ENCODE measurements around the gene AJUBA.
A peak's percentile ranks its signal among the peaks of the same experiment; 100 is the strongest.

The AJUBA gene

DNA sequence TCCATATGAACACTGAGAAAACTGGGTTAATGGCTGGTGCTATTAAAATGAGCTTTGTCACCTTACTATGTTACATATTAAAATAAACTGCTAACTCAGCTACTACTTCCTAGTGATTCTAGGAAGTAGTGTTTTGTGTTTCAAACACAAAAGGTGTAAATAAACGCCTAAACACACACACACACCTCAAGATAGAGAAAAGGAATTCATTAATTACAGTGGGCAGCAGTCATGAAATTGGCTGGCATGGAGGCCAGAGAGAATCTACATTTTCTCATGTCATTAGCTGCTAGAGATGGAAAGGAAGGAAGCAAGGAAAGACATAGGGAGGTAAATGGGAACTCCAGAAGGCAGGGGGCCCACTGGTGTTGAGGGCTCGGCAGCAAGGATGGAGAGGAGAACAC lies 52.4 kb downstream of the AJUBA start:
- no peak for TF ChIP-seq CTCF (conservative IDR thresholded peaks at IDR 0.05; ENCODE audit: low read depth)
- peak overlapping the region; percentile 82 for H3K27ac ChIP-seq
- POLR2A ChIA-PET (ENCODE audit: low non-redundant PET): interaction anchor here (0.6 to 1.6 kb wide), 4 partner anchors 9 to 298 kb away, joined by 3 to 10 read pairs (median 4); partner anchors contain the start of gene HAUS4
- CTCF ChIA-PET: interaction anchor here (0.8 to 1.4 kb wide), 7 partner anchors 12 to 139 kb away, joined by 3 to 6 read pairs (median 4); no protein-coding TSS in a partner anchor
- no peak for DNase-seq (ENCODE audit: low spot score)

GRCh38 chr14:22929104-22929960 lies 53.0 kb downstream of the AJUBA start, which contains the start of gene PRMT5:
Gene PRMT5, minus strand, starts transcription at chr14:22929376. Its CDS starts 15 bp downstream, at chr14:22929361.
- POLR2A ChIA-PET (ENCODE audit: low non-redundant PET): interaction anchor here (0.6 to 1.6 kb wide), 3 partner anchors 9 to 299 kb away, joined by 4 to 10 read pairs (median 5); partner anchors contain the start of gene HAUS4

DNA sequence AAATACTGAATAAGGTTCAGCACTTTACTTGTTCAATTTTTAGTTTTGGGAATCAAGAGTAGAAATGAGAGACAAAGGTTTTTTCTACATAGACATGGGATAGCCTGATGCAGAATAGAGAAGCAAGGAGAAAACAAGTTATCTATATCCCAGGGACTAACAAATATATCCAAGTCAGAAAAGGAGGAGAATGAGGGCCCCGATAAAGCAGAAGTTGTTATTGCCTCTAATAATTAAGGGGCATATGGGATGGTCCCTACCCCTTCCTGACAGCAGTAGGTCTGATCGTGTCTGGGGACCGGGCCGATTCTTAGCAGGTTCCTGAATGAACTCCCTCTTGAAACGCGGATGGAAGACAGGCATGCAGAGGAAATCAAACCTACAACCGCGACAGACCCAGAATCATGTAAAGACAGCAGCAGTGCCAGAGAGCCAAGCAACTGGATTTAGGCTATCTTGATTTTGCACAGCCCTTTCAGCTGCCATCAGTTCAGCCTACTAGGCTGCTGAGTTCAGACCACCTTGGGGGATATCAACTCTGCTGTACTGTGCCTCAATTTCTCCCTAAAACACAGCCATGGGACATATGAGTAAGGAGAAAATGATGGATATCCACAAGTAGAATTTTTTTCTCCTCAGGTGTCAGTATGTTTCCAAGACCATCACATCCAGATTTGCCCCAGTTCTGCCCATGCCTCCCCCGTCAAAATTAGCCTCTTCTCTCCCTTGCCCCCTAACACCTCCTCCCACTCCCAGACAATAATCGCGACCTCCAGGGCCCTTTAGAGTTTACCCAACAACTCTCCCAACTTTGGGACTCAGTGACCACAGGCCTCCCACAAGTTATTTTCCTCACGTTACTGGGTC lies 53.9 kb downstream of the AJUBA start:
- no peak for TF ChIP-seq CTCF (conservative IDR thresholded peaks at IDR 0.05; ENCODE audit: low read depth)
- H3K27ac ChIP-seq: peak overlapping the region; percentile 82
- CTCF ChIA-PET: interaction anchor here (0.7 to 1.4 kb wide), 3 partner anchors 16 to 148 kb away, joined by 5 to 6 read pairs (median 5); no protein-coding TSS in a partner anchor
- no peak for DNase-seq (ENCODE audit: low spot score)
- POLR2A ChIA-PET (ENCODE audit: low non-redundant PET): interaction anchor here (0.6 kb wide), 1 partner anchor 16 kb away, joined by 7 read pairs; no protein-coding TSS in a partner anchor

More at GRCh38 chr14:22929104-22929960, 53.0 kb downstream of the AJUBA start, which contains the start of gene PRMT5:
- peak; percentile 98 for DNase-seq (ENCODE audit: low spot score)
- H3K27ac ChIP-seq: peak within 1 kb of the TSS; percentile 82
- CTCF ChIA-PET: interaction anchor here (0.8 to 1.4 kb wide), 7 partner anchors 11 to 140 kb away, joined by 3 to 6 read pairs (median 4); no protein-coding TSS in a partner anchor
- no peak for TF ChIP-seq CTCF (conservative IDR thresholded peaks at IDR 0.05; ENCODE audit: low read depth)

- H3K27ac ChIP-seq: peak overlapping the region; percentile 55; the same call in 1 of the 2 replicates
- CTCF ChIA-PET: interaction anchor here (0.6 to 1.1 kb wide), 2 partner anchors 104 to 369 kb away, joined by 3 to 4 read pairs; no protein-coding TSS in a partner anchor
- POLR2A ChIA-PET (ENCODE audit: low non-redundant PET): no interaction called here
- peak; percentile 82 for DNase-seq (ENCODE audit: low spot score)
- TF ChIP-seq CTCF (conservative IDR thresholded peaks at IDR 0.05; ENCODE audit: low read depth): no peak
Observed at GRCh38 chr14:22926316-22926715, 56.0 kb downstream of the AJUBA start.

- ChIA-PET POLR2A (ENCODE audit: low non-redundant PET) (no interaction called here), CTCF (interaction anchor here (1.1 kb wide), 1 partner anchor 369 kb away, joined by 4 read pairs; no protein-coding TSS in a partner anchor)
- H3K27ac ChIP-seq: 0 out of 2 replicates have a peak overlapping the region, but pooled peaks have one; percentile 11
- TF ChIP-seq CTCF (conservative IDR thresholded peaks at IDR 0.05; ENCODE audit: low read depth): no peak
- no peak for DNase-seq (ENCODE audit: low spot score)
Observed at GRCh38 chr14:22925513-22925912, 56.8 kb downstream of the AJUBA start.
